Retinal pigment epithelial cell (primary cell): ENCODE data around the gene ZFPM1.

Experiments
- DNase-seq: peaks from one replicate; pipeline ENCODE4 v3.0.0-alpha.2; 2010; ENCODE audit warnings: low read depth
- H3K4me3 ChIP-seq: 2 replicates; pipeline ENCODE4 v1.5.1; 2011; ENCODE audit warnings: mild to moderate bottlenecking, low read length, control low read depth, moderate library complexity
- CTCF ChIP-seq: conservative IDR thresholded peaks from 2 replicates; pipeline ENCODE4 v1.5.1; 2011; ENCODE audit warnings: low read depth, low read length, control low read depth, inconsistent platforms

ZFPM1 gene

GRCh38 chr16:88491001-88491559 lies 38.0 kb downstream of the ZFPM1 start:
- H3K4me3 ChIP-seq, result no peak overlapping the region
- no peak for TF ChIP-seq CTCF
- no peak for DNase-seq

- no peak for TF ChIP-seq CTCF
- H3K4me3 ChIP-seq, result no peak overlapping the region
- no peak for DNase-seq
Measured at GRCh38 chr16:88491560-88492310, 38.7 kb downstream of the ZFPM1 start.

- TF ChIP-seq CTCF, result no peak
- DNase-seq, result no peak
- no peak overlapping the region for H3K4me3 ChIP-seq
Measured at GRCh38 chr16:88493879-88494278, 40.8 kb downstream of the ZFPM1 start.

- TF ChIP-seq CTCF, result no peak
- H3K4me3 ChIP-seq, result no peak overlapping the region
Measured at GRCh38 chr16:88494335-88495154, 41.5 kb downstream of the ZFPM1 start.

GRCh38 chr16:88495268-88495772 lies 42.2 kb downstream of the ZFPM1 start:
- no peak overlapping the region for H3K4me3 ChIP-seq
- no peak for DNase-seq
- TF ChIP-seq CTCF, result no peak

More at GRCh38 chr16:88494335-88495154, 41.5 kb downstream of the ZFPM1 start:
- no peak for DNase-seq

- TF ChIP-seq CTCF, result no peak
- no peak overlapping the region for H3K4me3 ChIP-seq
- DNase-seq, result no peak
Measured at GRCh38 chr16:88497561-88498462, 44.7 kb downstream of the ZFPM1 start.
